ENCODE results near the gene POMT1.

The POMT1 gene

DNA sequence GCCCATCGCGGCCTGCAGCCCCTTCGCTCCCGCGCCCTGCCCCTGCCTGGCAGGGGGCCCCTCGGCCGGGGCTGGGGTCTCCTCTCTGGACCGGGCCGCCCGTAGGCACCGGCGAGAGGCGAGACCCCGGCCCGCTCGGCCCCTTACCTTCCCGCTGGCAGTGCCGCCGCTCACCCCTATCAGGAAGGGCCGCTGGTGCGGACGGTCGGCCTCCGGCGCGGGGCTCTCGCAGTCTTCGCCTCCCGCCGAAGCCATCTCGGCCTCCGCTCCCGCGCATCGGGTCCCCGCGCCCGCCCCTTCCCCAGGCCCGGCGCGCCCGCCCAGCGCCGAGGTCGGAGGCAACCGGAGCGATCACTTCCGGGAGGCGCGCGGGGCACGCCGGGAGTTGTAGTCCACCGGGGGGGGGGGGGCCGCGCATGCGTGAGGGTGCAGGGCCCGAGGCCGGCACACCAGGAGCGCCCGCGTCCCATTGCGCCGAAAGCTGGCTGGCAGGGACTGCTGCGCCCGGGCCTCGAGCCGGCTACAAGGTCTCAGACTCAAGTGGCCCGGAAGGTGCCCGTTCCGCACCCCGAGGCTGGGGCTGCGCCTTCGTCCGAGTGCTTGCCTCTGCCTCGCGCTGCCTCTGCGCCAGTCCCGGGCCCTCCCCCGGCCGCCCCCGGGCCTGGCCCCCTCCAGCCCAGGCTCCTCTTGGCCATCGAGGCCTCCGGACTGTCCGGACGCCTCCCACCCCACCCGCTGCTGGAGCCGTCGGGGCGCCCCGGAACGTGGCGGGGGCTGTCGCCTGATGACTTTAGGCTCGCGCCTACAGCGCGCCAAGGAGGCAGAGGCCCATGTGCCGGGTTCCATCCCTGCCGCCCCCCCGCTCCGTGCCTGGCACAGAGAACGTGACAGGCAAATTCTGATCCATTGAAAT lies 28.5 kb downstream of the POMT1 start, which contains the start of gene UCK1:
Gene UCK1 (minus strand): TSS at position 344 of the 913 bp plus-strand sequence. CDS start 89 bp downstream, at position 255.
- TF ChIP-seq, protein P1, sequence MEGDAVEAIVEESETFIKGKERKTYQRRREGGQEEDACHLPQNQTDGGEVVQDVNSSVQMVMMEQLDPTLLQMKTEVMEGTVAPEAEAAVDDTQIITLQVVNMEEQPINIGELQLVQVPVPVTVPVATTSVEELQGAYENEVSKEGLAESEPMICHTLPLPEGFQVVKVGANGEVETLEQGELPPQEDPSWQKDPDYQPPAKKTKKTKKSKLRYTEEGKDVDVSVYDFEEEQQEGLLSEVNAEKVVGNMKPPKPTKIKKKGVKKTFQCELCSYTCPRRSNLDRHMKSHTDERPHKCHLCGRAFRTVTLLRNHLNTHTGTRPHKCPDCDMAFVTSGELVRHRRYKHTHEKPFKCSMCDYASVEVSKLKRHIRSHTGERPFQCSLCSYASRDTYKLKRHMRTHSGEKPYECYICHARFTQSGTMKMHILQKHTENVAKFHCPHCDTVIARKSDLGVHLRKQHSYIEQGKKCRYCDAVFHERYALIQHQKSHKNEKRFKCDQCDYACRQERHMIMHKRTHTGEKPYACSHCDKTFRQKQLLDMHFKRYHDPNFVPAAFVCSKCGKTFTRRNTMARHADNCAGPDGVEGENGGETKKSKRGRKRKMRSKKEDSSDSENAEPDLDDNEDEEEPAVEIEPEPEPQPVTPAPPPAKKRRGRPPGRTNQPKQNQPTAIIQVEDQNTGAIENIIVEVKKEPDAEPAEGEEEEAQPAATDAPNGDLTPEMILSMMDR (conservative IDR thresholded peaks at IDR 0.05; ENCODE audit: low read depth, low read length): no peak
- peak within 1 kb of the TSS; percentile 85 for H3K4me3 ChIP-seq (ENCODE audit: low read depth, low read length)
- DNase-seq (ENCODE audit: low read depth): peak; percentile 82

DNA sequence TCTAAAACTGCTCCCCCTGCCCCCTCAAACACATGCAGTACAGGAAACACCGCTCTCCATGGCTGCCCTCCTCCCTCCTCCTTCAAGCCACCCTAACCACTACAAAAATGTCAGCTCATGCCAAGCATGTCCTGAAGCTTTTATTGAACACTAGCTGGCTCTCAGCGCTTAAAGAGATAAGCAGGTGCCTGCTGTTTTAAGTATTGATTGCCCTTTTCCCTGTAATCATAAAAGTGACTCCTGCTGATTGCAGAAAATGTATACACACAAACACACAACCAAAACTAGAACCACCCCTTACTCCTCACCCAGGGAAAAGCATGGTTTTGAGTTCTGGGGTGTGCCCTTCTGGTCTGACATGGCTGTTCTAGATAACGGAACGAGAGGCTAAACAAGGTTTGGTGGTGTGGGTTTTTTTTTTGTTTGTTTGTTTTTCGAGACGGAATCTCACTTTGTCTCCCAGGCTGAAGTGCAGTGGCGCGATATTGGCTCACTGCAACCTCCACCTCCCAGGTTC lies 32.1 kb downstream of the POMT1 start:
- no peak for DNase-seq (ENCODE audit: low read depth)
- TF ChIP-seq, protein P1 (conservative IDR thresholded peaks at IDR 0.05; ENCODE audit: low read depth, low read length): no peak
- H3K4me3 ChIP-seq (ENCODE audit: low read depth, low read length): no peak overlapping the region

DNA sequence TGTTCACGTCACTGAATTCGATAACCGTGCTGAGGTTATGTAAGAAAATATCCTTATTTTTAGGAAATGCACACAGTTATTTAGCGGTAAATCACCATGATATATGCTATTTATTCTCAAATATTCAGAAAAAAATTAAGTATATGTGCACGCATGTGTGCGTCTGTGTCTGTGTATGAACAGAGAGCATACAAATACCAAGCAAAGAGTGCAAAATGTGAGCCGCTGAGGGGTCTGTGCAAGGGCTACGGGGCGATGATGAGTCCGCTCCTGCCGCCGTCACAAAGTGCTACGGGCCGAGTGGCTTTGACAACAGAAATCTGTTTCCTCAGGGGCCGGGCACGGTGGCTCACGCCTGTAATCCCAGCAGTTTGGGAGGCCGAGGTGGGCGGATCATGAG lies 35.2 kb downstream of the POMT1 start:
- DNase-seq (ENCODE audit: low read depth): no peak
- no peak overlapping the region for H3K4me3 ChIP-seq (ENCODE audit: low read depth, low read length)
- TF ChIP-seq, protein P1 (conservative IDR thresholded peaks at IDR 0.05; ENCODE audit: low read depth, low read length): no peak

DNA sequence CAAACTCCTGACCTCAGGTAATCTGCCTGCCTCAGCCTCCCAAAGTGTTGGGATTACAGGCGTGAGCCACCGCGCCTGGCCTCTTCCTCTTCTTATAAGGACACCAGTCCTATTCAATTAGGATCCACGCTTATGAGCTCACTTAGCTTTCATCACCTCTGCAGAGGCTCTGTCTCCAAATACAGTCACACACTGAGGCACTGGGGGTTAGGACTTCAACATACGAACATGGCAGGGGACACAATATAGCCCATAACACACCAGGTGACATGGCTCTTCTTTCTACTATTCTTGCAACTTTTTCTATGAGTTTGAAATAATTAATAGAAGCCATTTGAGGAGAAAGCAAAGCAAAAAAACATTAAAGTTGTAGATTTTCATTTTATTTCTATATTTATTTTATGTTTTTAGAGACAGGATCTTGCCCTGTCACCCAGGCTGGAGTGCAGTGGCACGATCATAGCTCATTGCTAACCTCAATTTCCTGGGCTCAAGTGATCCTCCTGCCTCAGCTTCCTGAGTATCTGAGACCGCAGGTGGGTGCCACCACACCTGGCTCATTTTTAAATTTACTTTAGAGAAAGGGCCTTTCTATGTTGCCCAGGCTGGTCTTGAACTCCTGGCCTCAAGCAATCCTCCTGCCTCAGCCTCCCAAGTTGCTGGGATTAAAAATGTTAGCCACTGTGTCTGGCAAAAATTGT lies 36.7 kb downstream of the POMT1 start:
- no peak for DNase-seq (ENCODE audit: low read depth)
- TF ChIP-seq, protein P1 (conservative IDR thresholded peaks at IDR 0.05; ENCODE audit: low read depth, low read length): no peak
- no peak overlapping the region for H3K4me3 ChIP-seq (ENCODE audit: low read depth, low read length)

DNA sequence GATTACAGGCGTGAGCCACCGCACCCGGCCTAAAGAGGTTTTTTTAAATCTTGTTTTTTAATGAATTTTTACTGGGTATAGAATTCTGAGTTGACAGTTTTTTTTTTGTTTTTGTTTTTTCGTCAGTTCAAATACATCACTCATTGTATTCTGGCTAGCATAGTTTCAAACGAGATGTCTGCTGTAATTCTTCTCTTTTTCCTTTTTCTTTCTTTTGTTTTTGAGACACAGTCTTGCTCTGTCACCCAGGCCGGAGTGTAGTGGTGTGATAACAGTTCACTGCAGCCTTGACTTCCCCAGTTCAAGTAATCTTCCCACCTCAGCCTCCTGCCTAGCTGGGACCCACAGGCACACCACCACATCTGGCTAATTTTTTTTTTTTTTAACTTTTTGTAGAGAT lies 40.4 kb downstream of the POMT1 start:
- no peak for DNase-seq (ENCODE audit: low read depth)
- no peak overlapping the region for H3K4me3 ChIP-seq (ENCODE audit: low read depth, low read length)
- TF ChIP-seq, protein P1 (conservative IDR thresholded peaks at IDR 0.05; ENCODE audit: low read depth, low read length): no peak

DNA sequence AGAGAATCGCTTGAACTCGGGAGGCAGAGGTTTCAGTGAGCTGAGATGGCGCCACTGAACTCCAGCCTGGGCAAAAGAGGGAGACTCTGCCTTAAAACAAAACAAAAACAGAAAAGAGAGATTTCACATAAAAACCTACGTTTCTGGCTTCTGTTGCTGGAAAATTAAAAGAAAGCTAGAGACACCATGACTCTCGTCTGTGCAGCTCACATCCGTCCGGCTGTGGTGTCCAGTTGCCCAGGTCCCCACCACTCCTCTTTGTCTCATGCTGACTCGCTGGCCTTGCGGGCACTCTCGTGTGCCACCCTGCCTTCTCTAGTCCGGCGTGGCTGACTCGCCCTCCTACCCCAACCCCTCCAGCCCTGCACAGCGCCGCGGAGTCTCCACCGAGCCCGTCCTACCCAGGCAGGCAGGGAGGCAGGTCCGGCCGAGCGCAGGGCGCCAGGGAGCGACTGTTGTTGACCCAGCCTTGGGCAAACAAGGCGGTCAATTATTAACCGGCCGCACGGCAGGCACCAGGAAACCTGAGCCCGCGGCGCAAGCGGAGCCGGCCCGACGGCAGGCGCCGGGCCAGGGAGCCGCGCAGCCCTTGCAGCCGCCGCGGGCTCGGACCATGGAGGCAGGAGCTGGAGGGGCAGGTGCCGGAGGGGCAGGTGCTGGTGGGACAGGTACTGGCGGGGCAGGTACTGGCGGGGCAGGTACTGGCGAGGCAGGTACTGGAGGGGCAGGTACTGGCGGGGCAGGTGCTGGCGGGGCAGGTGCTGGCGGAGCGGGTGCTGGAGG lies 42.5 kb downstream of the POMT1 start, which contains the start of gene PRRT1B:
Gene PRRT1B (plus strand): TSS at position 521 of the 783 bp plus-strand sequence. CDS start 93 bp downstream, at position 614.
- H3K4me3 ChIP-seq (ENCODE audit: low read depth, low read length): no peak within 1 kb of the TSS
- TF ChIP-seq, protein P1 (conservative IDR thresholded peaks at IDR 0.05; ENCODE audit: low read depth, low read length): no peak
- DNase-seq (ENCODE audit: low read depth): peak; percentile 12
